GM23338 (cell line): ENCODE results near the gene GLG1.

Source experiments
- CREB1 ChIP-seq: fragments of 250-450 bp; sonication (Bioruptor Pico); IDR thresholded peaks from 2 replicates; pipeline ENCODE4 v1.5.0; 2020; ENCODE audit warnings: low read depth, mild to moderate bottlenecking, moderate library complexity
- CTCF ChIP-seq, 2 experiments: fragments of 200-600 bp in 1 of 2; sonication (generic) in 1 of 2; conservative IDR thresholded peaks; 2 replicates each; pipeline versions ENCODE4 v1.5.1 to v1.6.1; 2016 to 2017; ENCODE audit warnings: antibody characterized with exemption in 2 of 2, low read depth in 2 of 2, mild to moderate bottlenecking in 2 of 2, moderate library complexity in 1 of 2
- ETS1 ChIP-seq: IDR thresholded peaks from 2 replicates; pipeline ENCODE4 v1.6.1; 2016; ENCODE audit warnings: antibody characterized with exemption
- EZH2 ChIP-seq: fragments of 200-600 bp; sonication (generic); IDR thresholded peaks from one replicate; pipeline ENCODE4 v1.8.0; 2017; ENCODE audit warnings: antibody characterized with exemption, mild to moderate bottlenecking, low read depth; ENCODE audit not compliant: unreplicated experiment
- EZH2phosphoT487 ChIP-seq: fragments of 200-600 bp; sonication (generic); IDR thresholded peaks from one replicate; pipeline ENCODE4 v1.8.1; 2018; ENCODE audit warnings: antibody characterized with exemption; ENCODE audit not compliant: unreplicated experiment
- JUNB ChIP-seq: IDR thresholded peaks from one replicate; pipeline ENCODE4 v1.6.1; 2016; ENCODE audit warnings: antibody characterized with exemption; ENCODE audit not compliant: unreplicated experiment
- POLR2AphosphoS5 ChIP-seq: IDR thresholded peaks from 2 replicates; pipeline ENCODE4 v1.6.1; 2016; ENCODE audit warnings: antibody characterized with exemption, low read depth
- ZNF462 ChIP-seq: fragments of 250-450 bp; sonication (Bioruptor Pico); IDR thresholded peaks from 2 replicates; pipeline ENCODE4 v1.5.0; 2020; ENCODE audit warnings: mild to moderate bottlenecking, moderate library complexity

- TF ChIP-seq POLR2AphosphoS5, result no peak
- no peak for TF ChIP-seq CTCF (conservative IDR thresholded peaks at IDR 0.05; ENCODE audit: low read depth in 2 of 2)
- no peak for TF ChIP-seq ETS1
- no peak for TF ChIP-seq JUNB
- TF ChIP-seq EZH2, result no peak
- TF ChIP-seq ZNF462 (CRISPR knock-in tag), result no peak
- TF ChIP-seq EZH2phosphoT487, result no peak
- no peak for TF ChIP-seq CREB1 (CRISPR knock-in tag)
Measured at GRCh38 chr16:74524117-74524516, 82.8 kb downstream of the GLG1 start.
